ENCODE data around the gene INSRR.

The INSRR gene

DNA sequence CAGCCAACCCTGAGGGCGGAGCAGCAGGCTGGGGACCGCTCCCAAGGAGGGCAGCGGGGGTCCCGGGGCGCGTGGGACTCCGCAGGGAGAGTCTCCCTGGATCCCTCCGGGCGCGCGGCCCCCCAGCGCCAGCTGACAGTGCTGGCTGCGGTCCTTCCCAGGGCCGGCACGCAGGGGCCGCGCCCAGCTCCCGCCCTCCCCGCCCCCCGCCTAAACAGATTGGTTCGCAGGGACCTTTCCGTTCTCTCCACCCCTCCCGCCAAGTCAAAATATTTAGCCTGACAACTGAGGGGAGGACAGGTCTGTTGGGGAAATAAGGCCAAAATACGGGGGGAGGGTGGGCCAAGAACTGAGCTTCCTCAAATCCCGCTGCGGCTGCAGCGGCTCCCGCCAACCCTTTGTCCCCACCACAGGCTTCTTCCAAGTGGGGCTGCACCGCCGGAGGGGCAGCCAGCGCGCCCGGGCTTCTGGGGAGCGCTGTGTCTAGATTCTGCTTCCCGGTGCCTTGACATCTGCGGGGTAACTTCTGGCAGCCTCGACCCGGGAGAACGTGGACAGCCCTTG, at the start of gene INSRR:
TSS of gene INSRR (minus strand) at position 159 of the 564 bp plus-strand sequence. CDS start 496 bp downstream, outside the sequence.
- DNase-seq (ENCODE audit: low read depth in 1 of 2, low spot score in 1 of 2): no peak

DNA sequence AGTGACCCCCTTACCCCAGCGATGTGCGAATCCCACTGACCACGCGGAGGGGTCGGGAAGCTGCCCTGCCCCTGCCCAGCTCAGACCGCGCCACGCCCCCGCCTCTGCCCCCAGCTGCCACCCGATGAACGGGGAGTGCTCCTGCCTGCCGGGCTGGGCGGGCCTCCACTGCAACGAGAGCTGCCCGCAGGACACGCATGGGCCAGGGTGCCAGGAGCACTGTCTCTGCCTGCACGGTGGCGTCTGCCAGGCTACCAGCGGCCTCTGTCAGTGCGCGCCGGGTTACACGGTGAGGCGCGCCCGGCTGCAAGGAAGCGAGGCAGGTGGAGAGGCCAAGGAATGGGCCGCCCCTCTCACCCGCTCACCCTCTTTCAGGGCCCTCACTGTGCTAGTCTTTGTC, 49.6 kb upstream of the INSRR start:
- DNase-seq (ENCODE audit: low read depth in 1 of 2, low spot score in 1 of 2): no peak

DNA sequence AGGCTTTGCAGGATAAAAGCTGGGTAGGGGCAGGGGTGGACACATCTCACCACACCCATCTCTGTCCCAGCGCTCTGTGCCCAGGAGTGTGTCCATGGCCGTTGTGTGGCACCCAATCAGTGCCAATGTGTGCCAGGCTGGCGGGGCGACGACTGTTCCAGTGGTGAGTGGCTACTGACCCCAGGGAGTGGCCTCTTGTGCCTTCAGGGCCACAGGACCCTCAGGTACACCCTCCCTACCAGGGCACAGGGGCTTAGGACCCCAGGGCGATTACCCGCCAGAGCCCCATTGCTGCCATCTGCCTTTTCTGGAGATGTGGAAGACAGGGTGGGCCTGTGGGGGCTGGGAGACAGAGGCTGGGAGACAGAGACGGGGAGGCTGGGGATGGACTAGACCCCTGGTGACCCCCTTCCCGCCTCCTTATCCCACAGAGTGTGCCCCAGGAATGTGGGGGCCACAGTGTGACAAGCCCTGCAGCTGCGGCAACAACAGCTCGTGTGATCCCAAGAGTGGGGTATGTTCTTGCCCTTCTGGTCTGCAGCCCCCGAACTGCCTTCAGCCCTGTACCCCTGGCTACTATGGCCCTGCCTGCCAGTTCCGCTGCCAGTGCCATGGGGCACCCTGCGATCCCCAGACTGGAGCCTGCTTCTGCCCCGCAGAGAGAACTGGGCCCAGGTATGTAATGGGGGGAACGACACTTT, 47.4 kb upstream of the INSRR start:
- DNase-seq (ENCODE audit: low read depth in 1 of 2, low spot score in 1 of 2): no peak

DNA sequence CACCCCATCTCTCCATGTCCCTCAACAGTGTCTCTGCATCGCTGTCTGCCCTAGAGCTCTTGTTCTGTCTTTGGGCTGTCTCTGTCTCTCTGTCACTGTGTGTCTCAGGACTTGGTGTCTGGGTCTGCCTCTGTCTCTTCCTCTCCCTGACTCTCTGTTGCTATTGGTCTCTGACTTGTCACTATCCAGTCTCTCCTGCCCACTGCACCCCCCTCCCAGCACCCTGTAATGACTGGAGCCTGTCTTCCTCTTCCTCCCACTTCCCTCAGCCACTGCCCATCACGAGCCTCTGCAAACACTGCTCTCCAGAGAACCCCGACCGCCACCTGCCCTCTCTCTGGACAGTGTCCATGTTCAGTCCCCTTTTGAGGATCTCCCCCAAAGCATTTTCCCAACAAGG, 46.7 kb upstream of the INSRR start:
- DNase-seq (ENCODE audit: low read depth in 1 of 2, low spot score in 1 of 2): no peak

DNA sequence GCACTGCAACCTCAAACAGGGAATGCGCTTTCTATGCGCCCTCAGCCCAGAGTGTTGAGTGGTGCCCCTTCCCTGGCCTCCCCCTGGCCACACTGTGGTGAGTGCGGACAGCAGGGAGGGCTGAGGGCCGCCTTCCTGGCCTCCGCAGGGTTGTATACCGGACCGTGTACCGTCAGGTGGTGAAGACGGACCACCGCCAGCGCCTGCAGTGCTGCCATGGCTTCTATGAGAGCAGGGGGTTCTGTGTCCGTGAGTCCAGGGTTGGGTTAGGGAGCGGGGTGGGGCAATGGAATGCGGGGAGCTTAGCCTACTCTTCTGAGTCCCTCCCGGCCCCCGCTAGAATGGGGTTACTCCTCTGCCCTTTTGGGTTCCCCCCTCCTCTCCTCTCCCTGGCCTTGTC, 46.3 kb upstream of the INSRR start:
- DNase-seq (ENCODE audit: low read depth in 1 of 2, low spot score in 1 of 2): no peak

DNA sequence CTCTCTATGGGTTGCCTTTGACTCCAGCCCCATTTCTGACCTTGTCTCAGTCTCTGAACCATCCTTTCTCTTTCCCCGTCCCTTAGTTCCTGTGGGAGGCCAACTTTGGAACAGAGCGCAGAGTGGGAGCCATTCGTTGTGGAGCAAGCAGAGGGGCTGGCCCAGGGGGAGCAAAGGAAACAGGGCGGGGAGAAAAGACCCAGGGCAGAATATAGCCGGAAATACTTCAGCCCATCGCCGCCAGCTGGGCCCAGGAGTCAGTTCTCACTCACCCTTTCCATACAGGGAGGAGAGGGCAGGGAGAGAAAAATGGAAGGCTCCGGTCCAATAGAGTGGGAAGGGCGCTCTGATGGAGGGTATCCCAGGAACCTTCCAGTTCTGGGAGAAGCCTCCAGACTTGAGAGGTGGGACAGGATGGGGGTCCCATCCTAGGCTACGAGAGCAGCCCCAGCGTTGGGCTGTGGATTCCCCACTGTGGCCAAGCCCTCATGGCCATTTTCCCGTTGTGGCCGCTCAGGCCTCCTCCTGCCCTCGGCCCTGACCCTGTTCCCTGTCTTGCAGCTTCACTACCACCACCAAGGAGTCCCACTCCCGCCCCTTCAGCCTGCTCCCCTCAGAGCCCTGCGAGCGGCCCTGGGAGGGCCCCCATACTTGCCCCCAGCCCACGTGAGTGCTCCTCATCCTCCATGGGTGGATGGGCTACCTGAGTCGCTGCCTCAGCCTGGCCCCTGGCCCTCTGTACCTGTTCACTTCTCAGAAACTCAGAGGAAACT, 45.5 kb upstream of the INSRR start:
- DNase-seq (ENCODE audit: low read depth in 1 of 2, low spot score in 1 of 2): no peak

DNA sequence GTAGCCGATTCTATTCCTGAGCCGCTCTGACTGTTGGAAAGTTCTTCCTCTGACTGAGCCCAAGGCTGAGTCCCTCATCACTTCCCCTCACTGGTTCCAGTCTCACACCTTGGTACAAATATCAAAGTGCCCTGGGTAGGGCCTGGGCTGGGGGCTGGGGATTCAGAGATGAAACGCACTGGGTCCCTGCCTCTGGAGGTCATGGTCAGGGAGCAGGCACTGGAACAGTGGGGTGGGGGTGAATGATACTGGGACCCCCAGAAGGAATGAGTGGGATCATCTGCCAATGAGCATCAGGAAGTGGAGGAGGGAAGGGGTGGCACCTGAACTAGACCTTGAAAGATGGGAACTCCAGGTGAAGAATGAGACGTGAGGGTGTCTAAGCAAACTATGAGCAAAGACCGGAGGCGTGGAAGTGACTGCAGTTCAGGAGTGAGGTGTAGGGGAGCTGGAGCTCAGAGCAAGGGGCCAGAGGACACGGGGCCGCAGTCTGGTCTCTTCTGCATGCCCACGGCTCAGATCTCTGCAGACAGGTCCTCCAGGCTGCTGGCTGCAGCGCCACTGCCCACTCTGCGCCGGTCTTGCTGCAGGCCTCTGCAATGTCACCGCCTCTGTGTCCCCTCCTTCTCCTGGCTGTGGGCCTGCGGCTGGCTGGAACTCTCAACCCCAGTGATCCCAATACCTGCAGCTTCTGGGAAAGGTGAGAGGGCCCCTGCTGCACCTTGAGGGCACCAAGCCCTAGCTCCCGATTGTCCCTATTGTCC, 44.6 kb upstream of the INSRR start:
- no peak for DNase-seq (ENCODE audit: low read depth in 1 of 2, low spot score in 1 of 2)

DNA sequence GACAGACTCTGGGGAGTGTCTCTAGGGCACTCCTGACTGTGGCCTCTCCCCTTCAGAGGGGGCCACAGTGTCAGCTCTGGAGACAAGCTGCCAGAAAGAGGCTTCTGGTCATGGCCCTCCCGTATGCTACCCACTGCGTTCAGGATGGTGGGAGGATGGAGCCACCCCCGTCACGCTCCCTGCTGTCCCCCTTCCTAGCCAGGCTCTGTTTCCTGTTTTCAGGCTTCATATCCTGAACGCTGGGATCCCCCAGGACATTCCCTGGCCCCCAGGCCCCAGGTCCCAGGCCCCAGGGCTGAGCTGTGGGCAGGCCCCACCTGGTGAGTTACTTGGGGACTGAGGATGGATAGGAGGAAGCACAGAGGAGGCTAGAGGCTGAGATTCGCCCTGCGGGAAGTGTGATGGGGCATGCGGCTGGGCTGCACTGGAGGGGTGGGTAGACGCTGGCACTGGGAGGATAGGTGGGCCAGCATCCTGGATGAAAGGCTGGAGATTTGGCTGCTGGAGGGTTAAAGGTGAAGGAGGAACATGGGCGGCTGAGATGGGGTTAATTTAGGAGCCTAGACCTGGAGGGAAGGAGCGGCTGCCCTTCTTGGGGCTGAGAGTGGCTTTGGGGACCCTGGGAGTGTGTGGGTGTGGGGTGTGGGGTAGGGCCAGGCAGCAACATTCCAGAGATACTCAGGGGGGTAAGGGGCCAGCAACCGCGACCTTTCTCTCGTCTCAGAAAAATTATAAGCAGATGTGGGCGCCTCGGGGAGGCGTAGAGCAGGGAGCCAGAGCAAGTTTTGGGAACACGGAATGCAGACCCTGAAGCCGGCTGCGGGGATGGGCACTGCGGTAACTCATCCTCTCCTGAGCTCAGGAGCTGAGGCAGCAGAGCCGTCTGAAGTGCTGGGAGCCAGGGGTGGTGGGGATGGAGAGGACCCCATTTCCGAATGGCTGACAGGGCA, 43.3 kb upstream of the INSRR start:
- no peak for DNase-seq (ENCODE audit: low read depth in 1 of 2, low spot score in 1 of 2)

DNA sequence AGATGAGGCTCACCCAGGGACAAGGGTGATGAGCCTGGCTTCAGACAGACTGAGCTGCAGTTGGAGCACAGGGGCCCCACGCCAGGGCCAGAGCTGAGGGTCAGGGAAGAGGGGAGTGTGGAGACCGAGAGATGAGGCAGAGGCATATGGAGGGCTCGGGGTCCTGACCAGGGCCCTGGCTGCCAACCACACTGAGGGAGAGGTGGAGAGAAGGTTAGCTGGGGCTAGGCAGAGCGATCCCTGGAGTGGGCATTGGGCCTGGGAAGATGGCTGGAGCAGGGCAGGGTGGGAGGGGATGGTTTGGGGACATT, 42.6 kb upstream of the INSRR start:
- DNase-seq (ENCODE audit: low read depth in 1 of 2, low spot score in 1 of 2): no peak

DNA sequence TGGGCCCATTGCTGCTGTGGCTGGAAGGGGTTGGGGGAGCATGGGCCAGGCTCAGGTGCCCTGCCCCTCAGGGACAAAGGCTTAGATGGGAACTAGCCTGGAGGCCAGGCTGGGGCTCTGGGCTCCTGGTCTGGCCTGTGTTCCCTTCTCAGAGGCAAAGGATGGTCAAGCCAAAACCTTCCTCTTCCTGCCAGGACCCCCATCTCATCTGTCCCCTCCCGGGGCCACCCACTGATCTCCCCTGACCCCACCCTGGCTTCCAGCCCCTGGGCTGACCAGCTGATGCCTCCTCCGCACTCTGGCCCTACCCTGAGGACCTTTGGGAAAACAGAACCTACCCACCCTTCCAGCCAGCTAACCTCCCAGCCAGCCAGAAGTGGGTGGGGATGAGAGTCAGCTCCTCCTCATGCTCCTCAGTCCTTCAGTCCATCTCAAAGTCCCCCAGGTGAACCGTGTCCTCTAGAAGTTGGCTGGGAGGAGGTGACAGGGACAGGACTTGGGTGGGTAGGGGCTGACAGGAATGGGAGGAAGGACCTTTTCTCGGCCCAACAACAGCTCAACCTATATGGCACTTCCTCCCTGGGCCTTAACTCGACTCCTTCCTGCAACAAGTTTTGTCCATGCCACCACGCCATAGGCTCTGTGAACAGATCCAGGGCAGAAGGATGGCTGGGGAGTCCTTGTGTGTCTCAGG, 42.1 kb upstream of the INSRR start:
- no peak for DNase-seq (ENCODE audit: low read depth in 1 of 2, low spot score in 1 of 2)

DNA sequence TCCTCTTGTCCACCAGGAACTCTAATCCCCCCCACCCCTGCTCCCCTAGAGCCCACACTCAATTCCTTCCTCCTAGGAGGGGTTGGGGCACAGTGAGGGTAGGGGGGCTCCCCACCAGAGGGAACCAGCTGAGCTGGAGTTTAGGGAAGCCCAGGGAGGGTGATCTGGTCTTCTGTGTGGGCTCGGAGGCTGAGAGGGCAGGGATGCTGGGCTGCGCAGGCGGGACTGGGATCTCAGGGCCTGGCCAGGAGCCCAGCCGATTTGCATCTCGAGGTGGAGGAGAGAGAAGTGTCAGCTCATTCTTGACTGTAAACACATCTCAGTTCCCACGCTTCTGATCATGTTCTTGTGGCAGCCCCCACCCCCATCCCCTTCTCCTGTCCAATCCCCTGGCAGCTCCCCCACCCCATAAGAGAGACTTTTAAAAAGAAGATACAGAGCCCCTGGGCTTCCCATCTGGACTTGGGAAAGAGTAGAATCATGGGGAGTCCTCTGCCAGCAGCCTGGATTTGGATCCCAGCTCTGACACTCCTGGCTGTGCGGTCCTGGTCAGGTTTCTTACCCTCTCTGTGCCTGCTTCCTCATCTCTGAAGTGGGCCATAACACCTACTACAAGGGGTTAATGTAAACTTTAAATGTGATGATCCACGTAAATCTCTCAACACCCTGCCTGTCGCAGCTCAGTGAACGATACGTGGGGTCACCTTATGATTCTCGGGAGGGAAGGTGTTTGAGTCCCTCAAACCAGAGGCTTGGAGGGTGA, 41.2 kb upstream of the INSRR start:
- DNase-seq (ENCODE audit: low read depth in 1 of 2, low spot score in 1 of 2): no peak

DNA sequence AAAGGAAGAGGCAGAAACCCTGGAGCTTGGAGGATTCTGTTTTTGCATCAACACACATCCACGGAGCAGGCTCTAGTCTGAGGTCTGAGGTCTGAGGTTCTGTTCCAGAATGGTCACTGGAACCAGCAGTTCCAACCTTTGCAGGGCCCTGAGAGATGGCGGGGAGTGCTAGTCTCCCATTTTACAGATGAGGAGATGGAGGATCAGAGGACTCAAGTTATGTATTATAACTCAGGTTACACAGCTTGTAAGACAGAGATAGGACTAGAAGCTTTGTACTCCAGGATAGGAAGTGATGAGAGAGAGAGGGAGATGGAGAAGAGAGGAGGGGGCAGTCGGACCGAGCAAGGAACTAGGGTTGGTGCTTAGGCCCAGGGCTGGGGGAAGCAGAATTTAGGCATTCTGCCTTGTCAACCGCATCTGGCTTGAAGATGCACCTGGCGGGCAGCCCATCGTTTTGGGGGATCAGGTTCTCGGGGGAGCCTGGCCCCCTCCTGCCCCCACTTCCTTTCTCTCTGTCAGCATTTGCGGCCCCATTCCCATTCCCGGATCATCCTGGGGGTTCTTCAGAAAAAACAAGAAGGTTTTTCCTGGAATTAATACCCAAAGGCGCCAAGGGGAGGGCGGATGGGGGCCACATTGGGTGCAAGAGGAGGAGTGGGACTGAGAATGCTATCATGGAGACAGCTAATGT, 40.2 kb upstream of the INSRR start:
- no peak for DNase-seq (ENCODE audit: low read depth in 1 of 2, low spot score in 1 of 2)

DNA sequence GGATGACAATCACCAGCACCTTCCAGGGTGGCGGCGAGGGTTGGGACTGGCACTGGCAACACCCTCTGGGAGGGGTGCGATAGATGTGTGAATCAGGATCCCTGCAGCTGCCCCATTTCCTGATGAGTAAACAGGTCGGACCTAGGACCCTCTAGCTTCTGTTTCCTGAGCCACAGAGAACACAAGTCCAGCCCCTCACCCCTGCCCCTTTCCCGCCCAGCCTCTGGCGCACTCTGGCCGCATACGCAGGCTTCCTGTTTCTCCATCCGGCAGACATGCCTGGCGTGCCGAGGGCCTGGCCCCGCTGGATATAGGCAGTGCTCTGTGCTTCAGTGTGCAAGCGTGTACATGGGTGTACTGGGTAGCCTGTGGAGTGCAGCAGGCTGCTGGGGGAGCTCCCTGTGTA, 39.2 kb upstream of the INSRR start:
- DNase-seq (ENCODE audit: low read depth in 1 of 2, low spot score in 1 of 2): no peak

DNA sequence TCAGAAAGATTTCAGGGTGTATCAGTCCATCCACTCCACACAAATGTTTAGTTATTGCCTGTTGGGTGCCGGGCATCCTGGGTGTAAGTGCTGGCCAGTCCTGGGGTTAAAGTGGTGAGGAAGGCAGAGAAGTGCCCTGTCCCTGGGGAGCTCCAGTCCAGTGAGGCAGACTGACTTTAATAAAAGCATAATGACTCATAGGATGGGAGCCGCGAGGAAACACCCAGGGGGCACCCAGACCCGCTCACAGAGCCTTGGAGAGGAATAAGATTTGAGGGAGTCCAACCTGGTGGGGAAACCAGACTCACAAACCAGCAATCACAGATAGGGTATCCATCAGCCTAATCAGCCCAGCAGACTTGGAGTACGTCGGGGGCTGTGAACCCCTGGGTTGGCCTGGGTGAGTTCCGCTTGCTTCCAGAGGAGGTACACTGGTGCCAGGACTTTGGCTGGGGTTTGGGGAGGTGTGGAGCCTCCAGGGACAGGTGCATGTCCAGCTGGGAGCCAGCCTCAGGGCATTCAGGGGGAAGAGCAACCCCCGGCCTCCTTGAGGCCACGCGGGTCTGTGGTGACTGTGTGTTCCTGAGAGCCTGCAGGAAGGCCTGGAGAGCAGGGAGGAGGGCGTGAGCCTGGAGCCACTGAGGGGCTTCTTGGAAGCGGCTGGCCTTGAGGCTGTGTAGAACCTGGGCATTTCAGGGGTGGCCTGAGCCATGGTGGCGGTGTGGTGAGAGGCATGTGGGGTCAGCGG, 38.3 kb upstream of the INSRR start:
- no peak for DNase-seq (ENCODE audit: low read depth in 1 of 2, low spot score in 1 of 2)

DNA sequence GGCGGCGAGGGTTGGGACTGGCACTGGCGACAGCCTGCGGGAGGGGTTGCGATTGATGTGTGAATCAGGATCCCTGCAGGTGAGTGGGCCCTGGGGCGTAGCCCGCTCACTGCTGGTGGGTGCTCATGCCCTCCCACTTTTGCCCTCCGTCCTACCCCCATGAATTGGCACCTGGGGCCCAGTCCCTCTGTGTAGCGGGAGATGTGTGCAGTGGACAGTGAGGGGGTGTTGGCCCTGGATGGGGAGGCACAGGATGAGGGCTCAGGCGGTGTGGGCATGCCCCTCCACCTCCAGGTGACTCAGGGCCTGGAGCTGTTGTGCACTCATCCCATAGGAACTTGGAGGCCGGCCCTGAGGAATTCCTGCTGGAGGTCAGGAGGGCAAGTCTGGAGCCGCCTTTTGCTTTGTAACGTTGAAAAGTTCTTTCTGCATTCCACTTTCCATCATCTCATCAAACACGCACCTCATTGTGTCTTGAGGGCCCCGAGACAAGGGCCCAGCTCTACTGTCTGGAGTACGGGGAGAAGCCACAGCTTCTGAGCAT, 37.6 kb upstream of the INSRR start:
- DNase-seq (ENCODE audit: low read depth in 1 of 2, low spot score in 1 of 2): no peak

DNA sequence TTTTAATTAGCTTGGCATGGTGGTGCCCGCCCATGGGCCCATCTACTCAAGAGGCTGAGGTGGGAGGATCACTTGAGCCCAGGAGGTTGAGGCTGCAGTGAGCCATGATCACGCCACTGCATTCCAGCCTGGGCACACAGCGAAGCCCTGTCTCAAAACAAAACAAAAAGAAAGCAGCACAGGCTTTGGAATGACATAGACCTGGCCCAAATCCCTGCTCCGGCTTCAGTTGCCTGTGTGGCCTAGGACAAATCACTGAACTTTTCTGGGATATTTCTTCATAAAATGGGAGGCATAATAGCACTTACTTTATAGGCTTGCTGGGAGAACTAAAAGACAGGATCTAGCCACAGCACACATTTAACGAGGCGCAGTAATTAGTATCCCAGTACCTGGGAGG, 37.0 kb upstream of the INSRR start:
- DNase-seq (ENCODE audit: low read depth in 1 of 2, low spot score in 1 of 2): no peak

DNA sequence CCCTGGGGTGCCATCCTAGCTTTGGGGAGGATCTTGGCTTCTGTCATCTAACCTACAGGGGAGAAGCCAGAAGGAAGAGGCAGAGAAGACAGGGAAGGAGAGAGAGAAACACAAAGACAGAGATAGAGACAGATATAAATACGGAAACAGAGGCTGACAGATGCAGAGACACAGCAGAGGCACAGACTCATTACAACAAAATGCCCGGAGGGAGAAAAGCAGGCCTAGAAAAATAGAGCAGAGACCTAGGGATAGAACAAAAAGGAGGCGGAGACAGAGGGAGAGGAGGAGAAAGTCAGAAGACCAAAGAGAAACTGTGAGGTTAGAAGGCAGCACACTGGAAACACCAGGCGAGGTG, 36.5 kb upstream of the INSRR start:
- no peak for DNase-seq (ENCODE audit: low read depth in 1 of 2, low spot score in 1 of 2)

Measured in activated CD4-positive, alpha-beta T cell treated with anti-CD3 and anti-CD28 coated beads, Interleukin-2, amount 50 U/mL, for 24 hours (primary cell).